Neuronal stem cell (in vitro differentiated cells): ENCODE measurements around the gene NSG2.
"Not testable (repeated sequence)": the region's sequence is repeated elsewhere in the genome, so short reads cannot be mapped to it uniquely, and the experiment has no call there.

Experiments
- DNase-seq: peaks from one replicate; pipeline ENCODE4 v3.0.0-alpha.2; 2013; ENCODE audit warnings: low spot score
- H2AFZ ChIP-seq: one replicate; pipeline ENCODE4 v1.6.1; 2013; ENCODE audit warnings: mild to moderate bottlenecking, low read length, inconsistent platforms
- H2AK5ac ChIP-seq: 2 replicates; pipeline ENCODE4 v1.6.1; 2013; ENCODE audit warnings: low read depth, mild to moderate bottlenecking, inconsistent platforms, low read length, moderate library complexity, mixed read lengths
- H2BK120ac ChIP-seq: 2 replicates; pipeline ENCODE4 v1.6.1; 2013; ENCODE audit warnings: low read depth, mild to moderate bottlenecking, inconsistent platforms, low read length, moderate library complexity, mixed read lengths
- H2BK12ac ChIP-seq: one replicate; pipeline ENCODE4 v1.6.1; 2013; ENCODE audit warnings: low read length, inconsistent platforms
- H2BK15ac ChIP-seq: 2 replicates; pipeline ENCODE4 v1.6.1; 2013; ENCODE audit warnings: mild to moderate bottlenecking, low read length, inconsistent platforms, mixed read lengths
- H2BK5ac ChIP-seq: one replicate; pipeline ENCODE4 v1.6.1; 2013; ENCODE audit warnings: inconsistent platforms, mild to moderate bottlenecking, low read length, moderate library complexity
- H3K14ac ChIP-seq: one replicate; pipeline ENCODE4 v1.6.1; 2013; ENCODE audit warnings: low read length, inconsistent platforms
- H3K18ac ChIP-seq: 2 replicates; pipeline ENCODE4 v1.6.1; 2013; ENCODE audit warnings: low read length, inconsistent platforms
- H3K23ac ChIP-seq: 2 replicates; pipeline ENCODE4 v1.6.1; 2013; ENCODE audit warnings: low read depth, mild to moderate bottlenecking, mixed read lengths, low read length, inconsistent platforms; ENCODE audit not compliant: poor library complexity
- H3K27ac ChIP-seq: replicated peaks from 3 replicates; pipeline ENCODE4 v1.5.1; 2013; ENCODE audit warnings: low read length, inconsistent platforms
- H3K27me3 ChIP-seq, 3 experiments: 2 replicates each; pipeline ENCODE4 v1.6.1; 2013; ENCODE audit warnings: low read length in 3 of 3, mild to moderate bottlenecking in 2 of 3, inconsistent platforms in 1 of 3, low read depth in 1 of 3, mixed read lengths in 1 of 3, moderate library complexity in 1 of 3; ENCODE audit not compliant: control insufficient read depth in 3 of 3, insufficient read depth in 3 of 3
- H3K36me3 ChIP-seq, 2 donors: replicated peaks in 1 of 2; 2 replicates each; pipeline ENCODE4 v1.6.1; 2013; ENCODE audit warnings: low read length in 2 of 2; ENCODE audit not compliant: control insufficient read depth in 2 of 2, insufficient read depth in 2 of 2
- H3K4ac ChIP-seq: 2 replicates; pipeline ENCODE4 v1.6.1; 2013; ENCODE audit warnings: inconsistent platforms, mild to moderate bottlenecking, low read length, moderate library complexity
- H3K4me1 ChIP-seq, 2 donors: 1 replicate in 1 of 2; 2 replicates in 1 of 2; pipeline ENCODE4 v1.6.1; 2013; ENCODE audit warnings: low read length in 2 of 2, low read depth in 1 of 2; ENCODE audit not compliant: control insufficient read depth in 2 of 2, insufficient read depth in 1 of 2
- H3K4me2 ChIP-seq: one replicate; pipeline ENCODE4 v1.6.1; 2013; ENCODE audit warnings: mild to moderate bottlenecking, low read length, inconsistent platforms; ENCODE audit not compliant: insufficient read depth, poor library complexity, severe bottlenecking
- H3K4me3 ChIP-seq, 2 donors: 2 replicates each; pipeline ENCODE4 v1.5.1; 2013; ENCODE audit warnings: low read length in 2 of 2, mild to moderate bottlenecking in 2 of 2, inconsistent platforms in 1 of 2, moderate library complexity in 1 of 2
- H3K79me1 ChIP-seq: one replicate; pipeline ENCODE4 v1.6.1; 2013; ENCODE audit warnings: low read depth, mild to moderate bottlenecking, inconsistent platforms, low read length, moderate library complexity
- H3K9ac ChIP-seq: one replicate; pipeline ENCODE4 v1.6.1; 2013; ENCODE audit warnings: mild to moderate bottlenecking, low read depth, low read length, inconsistent platforms; ENCODE audit not compliant: poor library complexity
- H3K9me3 ChIP-seq, 2 donors: replicated peaks in 1 of 2; 2 replicates each; pipeline versions ENCODE3 to v1.6.1; 2013; ENCODE audit warnings: low read length in 2 of 2, mild to moderate bottlenecking in 2 of 2, inconsistent platforms in 1 of 2, low read depth in 1 of 2, mixed read lengths in 1 of 2, moderate library complexity in 1 of 2; ENCODE audit not compliant: control insufficient read depth in 2 of 2, insufficient read depth in 1 of 2
- H4K8ac ChIP-seq: one replicate; pipeline ENCODE4 v1.6.1; 2013; ENCODE audit warnings: low read depth, mild to moderate bottlenecking, inconsistent platforms, low read length, moderate library complexity
- H4K91ac ChIP-seq: one replicate; pipeline ENCODE4 v1.6.1; 2013; ENCODE audit warnings: low read length, low read depth, mild to moderate bottlenecking, inconsistent platforms; ENCODE audit not compliant: poor library complexity
- WGBS, 2 donors: extraction: QIAGEN DNeasy Blood & Tissue Kit; methylation state at CpG; one replicate each; pipeline ENCODE4 v1.1.7; 2013; ENCODE audit warnings: missing lambda C conversion rate in 2 of 2, mixed read lengths in 1 of 2; ENCODE audit not compliant: insufficient read length in 2 of 2, insufficient replicate concordance in 1 of 2; ENCODE audit errors: extremely low coverage in 2 of 2; 5-methylcytosine and 5-hydroxymethylcytosine counted together

Gene NSG2

GRCh38 chr5:174145091-174145490, 99.6 kb downstream of the NSG2 start:
- peaks cover 0 to 1% of the 10 kb centered on the region in 2 donors for H3K4me1 ChIP-seq
- H3K27me3 ChIP-seq: no peaks in the 10 kb centered on the region
- H2AFZ ChIP-seq: no peak overlapping the region
- H4K91ac ChIP-seq: no peak overlapping the region
- DNase-seq: no peak
- peak overlapping the region; percentile 27 for H3K14ac ChIP-seq
- no peak overlapping the region for H3K18ac ChIP-seq
- H3K27ac ChIP-seq: no peak overlapping the region
- H3K9ac ChIP-seq: no peak overlapping the region
- H3K4me2 ChIP-seq: no peak overlapping the region
- H2AK5ac ChIP-seq: no peak overlapping the region
- WGBS, 2 donors: no CpG with 5 or more reads among the region's 2 CpGs
- H2BK15ac ChIP-seq: no peak overlapping the region
- H3K79me1 ChIP-seq: no peaks in the 10 kb centered on the region
- H3K36me3 ChIP-seq: no peaks in the 10 kb centered on the region
- H3K4ac ChIP-seq: no peak overlapping the region
- peak overlapping the region in 1 of 2 donors; percentile 21 for H3K4me3 ChIP-seq
- H2BK12ac ChIP-seq: no peak overlapping the region
- H4K8ac ChIP-seq: no peak overlapping the region
- H3K23ac ChIP-seq: no peak overlapping the region
- H3K9me3 ChIP-seq: no peaks in the 10 kb centered on the region
- no peak overlapping the region for H2BK120ac ChIP-seq
- no peak overlapping the region for H2BK5ac ChIP-seq

- Histone ChIP-seq H2BK12ac (no peak overlapping the region), H2BK5ac (no peak overlapping the region), H3K9me3 (no peaks in the 10 kb centered on the region), H3K18ac (no peak overlapping the region), H2AK5ac (no peak overlapping the region), H3K27ac (no peak overlapping the region), H2BK120ac (no peak overlapping the region), H3K27me3 (no peaks in the 10 kb centered on the region), H2AFZ (no peak overlapping the region), H3K23ac (no peak overlapping the region), H2BK15ac (no peak overlapping the region), H3K4me2 (no peak overlapping the region), H3K36me3 (no peaks in the 10 kb centered on the region), H3K79me1 (no peaks in the 10 kb centered on the region), H4K91ac (no peak overlapping the region), H3K4ac (no peak overlapping the region), H3K4me1 (peaks cover 0 to 5% of the 10 kb centered on the region in 2 donors), H3K4me3 (no peak overlapping the region), H4K8ac (no peak overlapping the region), H3K9ac (no peak overlapping the region), H3K14ac (no peak overlapping the region)
- WGBS, 2 donors: no CpG with 5 or more reads among the region's 5 CpGs
- peak; percentile 31 for DNase-seq
Observed at GRCh38 chr5:174145821-174146220, 100.3 kb downstream of the NSG2 start.

- no peak overlapping the region for H3K18ac ChIP-seq
- H3K27me3 ChIP-seq: no peaks in the 10 kb centered on the region
- no peak overlapping the region for H4K91ac ChIP-seq
- H3K4me2 ChIP-seq: no peak overlapping the region
- no peak overlapping the region for H3K4ac ChIP-seq
- no peaks in the 10 kb centered on the region for H3K79me1 ChIP-seq
- WGBS, 2 donors: no CpG with 5 or more reads among the region's 6 CpGs
- H3K14ac ChIP-seq: no peak overlapping the region
- H2AK5ac ChIP-seq: no peak overlapping the region
- no peak overlapping the region for H2BK15ac ChIP-seq
- H2BK120ac ChIP-seq: no peak overlapping the region
- H2AFZ ChIP-seq: no peak overlapping the region
- H3K23ac ChIP-seq: no peak overlapping the region
- no peak overlapping the region for H3K4me3 ChIP-seq
- no peak overlapping the region for H3K27ac ChIP-seq
- H3K9me3 ChIP-seq: no peaks in the 10 kb centered on the region
- H3K36me3 ChIP-seq: no peaks in the 10 kb centered on the region
- no peak for DNase-seq
- H4K8ac ChIP-seq: no peak overlapping the region
- H2BK12ac ChIP-seq: no peak overlapping the region
- H2BK5ac ChIP-seq: no peak overlapping the region
- no peak overlapping the region for H3K9ac ChIP-seq
- peaks cover 0 to 5% of the 10 kb centered on the region in 2 donors for H3K4me1 ChIP-seq
Observed at GRCh38 chr5:174146556-174146955, 101.0 kb downstream of the NSG2 start.

DNA sequence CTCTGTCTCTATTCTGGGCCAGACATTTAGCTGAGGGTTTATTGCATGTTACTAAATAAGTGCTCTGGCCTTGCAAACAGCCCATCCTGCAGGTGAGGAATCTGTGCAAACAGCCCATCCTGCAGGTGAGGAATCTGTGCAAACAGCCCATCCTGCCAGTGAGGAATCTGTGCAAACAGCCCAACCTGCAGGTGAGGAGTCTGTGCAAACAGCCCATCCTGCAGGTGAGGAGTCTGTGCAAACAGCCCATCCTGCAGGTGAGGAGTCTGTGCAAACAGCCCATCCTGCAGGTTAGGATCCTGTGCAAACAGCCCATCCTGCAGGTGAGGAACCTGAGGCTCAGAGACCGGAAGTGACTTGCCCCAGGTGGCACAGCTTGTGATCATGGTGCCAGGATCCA, 101.5 kb downstream of the NSG2 start:
- H2BK120ac ChIP-seq, H2BK12ac ChIP-seq, H2BK15ac ChIP-seq, H3K79me1 ChIP-seq, H4K8ac ChIP-seq, H4K91ac ChIP-seq, H3K27ac ChIP-seq, H3K18ac ChIP-seq, H3K4ac ChIP-seq, H3K9me3 ChIP-seq, H3K14ac ChIP-seq, H3K4me1 ChIP-seq, H3K36me3 ChIP-seq, H3K9ac ChIP-seq, H3K4me2 ChIP-seq, H3K27me3 ChIP-seq, H3K4me3 ChIP-seq, H2AK5ac ChIP-seq, H2AFZ ChIP-seq, H2BK5ac ChIP-seq, H3K23ac ChIP-seq, DNase-seq: not testable (repeated sequence)
- no CpG with 5 or more reads among the region's 1 CpG for WGBS, 2 donors
